Measurements from ENCODE around the gene C16orf74. TPM values are rescaled to one million over a fixed set of nuclear protein-coding genes. Genes with fewer than 3 reads are reported as not detected.

The C16orf74 gene
- total and polyA plus RNA-seq, 3 donors from 2014 or later = 3.8 to 6.0 (median 4.3) TPM

DNA sequence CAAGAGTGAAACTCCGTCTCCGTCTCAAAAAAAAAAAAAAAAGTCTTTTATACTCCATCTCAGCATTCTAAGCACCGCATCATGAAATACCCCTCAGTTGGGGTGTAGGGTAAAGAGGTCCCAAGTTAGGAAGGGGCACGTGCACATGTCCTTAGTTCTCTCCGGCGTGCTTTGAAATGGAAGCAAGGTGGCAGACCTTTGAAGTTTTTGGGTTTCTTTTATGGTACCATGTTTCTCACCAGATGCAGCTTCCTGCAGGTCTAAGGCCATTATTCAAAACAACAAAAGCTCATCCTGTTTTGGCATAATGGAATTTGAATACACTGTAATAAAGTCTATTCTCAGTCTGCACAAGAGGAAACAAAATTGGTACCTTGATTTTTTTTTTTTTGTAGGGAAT, 38.9 kb upstream of the C16orf74 start:
- 88 to 89% methylated on average over 6 of the region's 6 CpGs for WGBS, 2 donors
- H3K36me3 ChIP-seq (ENCODE audit: low read depth, missing control alignments) = no peaks in the 10 kb centered on the region
- no peak overlapping the region for H3K4me3 ChIP-seq
- no peak overlapping the region for H3K27ac ChIP-seq
- no peaks in the 10 kb centered on the region for H3K27me3 ChIP-seq
- intact Hi-C loops (cut with DNase I; ENCODE audit: low total_unique reads) = no loop called here
- no peaks in the 10 kb centered on the region for H3K4me1 ChIP-seq
- TF ChIP-seq CTCF (IDR thresholded peaks at IDR 0.05) = no peak
- TF ChIP-seq POLR2A (IDR thresholded peaks at IDR 0.05) = no peak
- H3K9me3 ChIP-seq = no peaks in the 10 kb centered on the region
- no peak for DNase-seq

- no peaks in the 10 kb centered on the region for H3K36me3 ChIP-seq (ENCODE audit: low read depth, missing control alignments)
- no peaks in the 10 kb centered on the region for H3K4me1 ChIP-seq
- intact Hi-C loops (cut with DNase I; ENCODE audit: low total_unique reads) = no loop called here
- H3K4me3 ChIP-seq = no peak overlapping the region
- 92% methylated on average over 11 of the region's 11 CpGs for WGBS, 2 donors
- H3K9me3 ChIP-seq = no peaks in the 10 kb centered on the region
- no peak for TF ChIP-seq POLR2A (IDR thresholded peaks at IDR 0.05)
- TF ChIP-seq CTCF (IDR thresholded peaks at IDR 0.05) = no peak
- no peak overlapping the region for H3K27ac ChIP-seq
- no peak for DNase-seq
- H3K27me3 ChIP-seq = no peaks in the 10 kb centered on the region
These were observed 37.9 kb upstream of the C16orf74 start for GRCh38 chr16:85788819-85789218.

DNA sequence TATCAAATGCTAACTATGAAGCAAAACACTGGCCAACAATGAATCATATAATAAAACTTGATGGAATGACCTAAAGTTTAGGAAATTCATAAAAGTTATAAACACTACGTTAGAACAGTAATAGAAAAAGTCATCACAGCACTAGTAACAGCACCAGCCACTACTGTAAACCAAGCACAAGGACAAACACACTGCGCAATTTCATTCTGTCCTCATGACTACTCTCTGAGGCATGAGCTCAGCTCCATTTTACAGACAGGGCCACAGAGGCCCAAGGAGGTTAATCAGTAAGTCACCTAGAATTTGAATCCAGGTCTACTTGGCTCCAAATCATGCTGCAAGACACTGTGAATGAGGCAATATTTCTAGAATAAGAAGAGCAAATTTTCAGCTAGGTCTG, 35.0 kb upstream of the C16orf74 start:
- no peaks in the 10 kb centered on the region for H3K27me3 ChIP-seq
- no peak overlapping the region for H3K4me3 ChIP-seq
- no peak overlapping the region for H3K27ac ChIP-seq
- intact Hi-C loops (cut with DNase I; ENCODE audit: low total_unique reads) = no loop called here
- no peaks in the 10 kb centered on the region for H3K4me1 ChIP-seq
- no peaks in the 10 kb centered on the region for H3K9me3 ChIP-seq
- no peaks in the 10 kb centered on the region for H3K36me3 ChIP-seq (ENCODE audit: low read depth, missing control alignments)
- TF ChIP-seq POLR2A (IDR thresholded peaks at IDR 0.05) = no peak
- no peak for TF ChIP-seq CTCF (IDR thresholded peaks at IDR 0.05)
- 85 to 93% methylated on average over 2 of the region's 2 CpGs for WGBS, 2 donors
- no peak for DNase-seq

DNA sequence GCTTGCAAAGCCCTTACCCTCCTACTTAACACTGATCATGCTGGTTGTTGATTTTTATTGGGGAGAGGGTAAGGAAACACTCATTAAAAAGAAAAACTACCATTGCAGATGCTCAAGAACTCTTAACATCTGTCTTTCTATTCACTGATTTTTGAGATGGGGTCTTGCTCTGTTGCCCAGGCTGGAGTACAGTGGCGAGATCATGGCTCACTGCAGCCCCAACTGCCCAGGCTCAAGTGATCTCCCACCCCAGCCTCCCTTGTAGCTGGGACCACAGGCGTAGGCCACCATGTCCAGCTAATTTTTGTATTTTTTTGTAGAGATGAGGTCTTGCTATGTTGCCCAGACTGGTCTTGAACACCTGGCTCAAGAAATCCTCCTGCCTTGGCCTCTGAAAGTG, 33.9 kb upstream of the C16orf74 start:
- Histone ChIP-seq H3K9me3 (no peaks in the 10 kb centered on the region), H3K27ac (no peak overlapping the region), H3K4me3 (no peak overlapping the region), H3K4me1 (no peaks in the 10 kb centered on the region), H3K36me3 (ENCODE audit: low read depth, missing control alignments) (no peaks in the 10 kb centered on the region), H3K27me3 (no peaks in the 10 kb centered on the region)
- 97 to 100% methylated on average over 2 of the region's 2 CpGs for WGBS, 2 donors
- intact Hi-C loops (cut with DNase I; ENCODE audit: low total_unique reads) = no loop called here
- no peak for DNase-seq
- no peak for TF ChIP-seq CTCF (IDR thresholded peaks at IDR 0.05)
- TF ChIP-seq POLR2A (IDR thresholded peaks at IDR 0.05) = no peak

GRCh38 chr16:85783441-85783840, 32.5 kb upstream of the C16orf74 start:
- no peak for TF ChIP-seq CTCF (IDR thresholded peaks at IDR 0.05)
- TF ChIP-seq POLR2A (IDR thresholded peaks at IDR 0.05) = no peak
- Histone ChIP-seq H3K27ac (no peak overlapping the region), H3K36me3 (ENCODE audit: low read depth, missing control alignments) (no peaks in the 10 kb centered on the region), H3K9me3 (no peaks in the 10 kb centered on the region), H3K4me1 (no peaks in the 10 kb centered on the region), H3K4me3 (no peak overlapping the region), H3K27me3 (no peaks in the 10 kb centered on the region)
- WGBS, 2 donors = 89 to 96% methylated on average over 8 of the region's 8 CpGs
- DNase-seq = no peak
- intact Hi-C loops (cut with DNase I; ENCODE audit: low total_unique reads) = no loop called here
